ENCODE data around the gene PCDH9.

Gene PCDH9

GRCh38 chr13:67225252-67226159, 4.6 kb downstream of the PCDH9 start:
- DNase-seq, result no peak

GRCh38 chr13:67224148-67224846, 5.8 kb downstream of the PCDH9 start:
- peak; percentile 93 for DNase-seq

DNA sequence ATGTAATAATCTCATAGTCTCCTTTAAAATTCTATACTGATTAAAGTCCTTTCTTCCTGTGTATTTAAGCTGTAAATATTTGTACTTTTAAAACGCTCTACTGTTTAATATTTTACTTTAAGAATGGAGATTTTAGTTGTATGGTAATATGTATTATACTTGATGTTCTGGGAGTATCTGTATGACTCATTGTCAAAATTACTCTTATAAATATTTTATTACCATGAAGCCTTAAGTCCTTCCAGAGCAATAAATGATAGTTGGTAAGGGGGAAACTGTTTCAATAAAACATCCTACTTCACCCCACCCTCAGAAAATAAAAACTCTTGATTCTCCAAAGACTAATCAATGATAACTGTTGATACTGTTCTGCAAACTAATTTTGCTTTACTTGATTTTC, 6.4 kb downstream of the PCDH9 start:
- no peak for DNase-seq

- peak; percentile 71 for DNase-seq
Measured at GRCh38 chr13:67223024-67223423, 7.1 kb downstream of the PCDH9 start.

- peak; percentile 72 for DNase-seq
Measured at GRCh38 chr13:67221630-67222226, 8.4 kb downstream of the PCDH9 start.

DNA sequence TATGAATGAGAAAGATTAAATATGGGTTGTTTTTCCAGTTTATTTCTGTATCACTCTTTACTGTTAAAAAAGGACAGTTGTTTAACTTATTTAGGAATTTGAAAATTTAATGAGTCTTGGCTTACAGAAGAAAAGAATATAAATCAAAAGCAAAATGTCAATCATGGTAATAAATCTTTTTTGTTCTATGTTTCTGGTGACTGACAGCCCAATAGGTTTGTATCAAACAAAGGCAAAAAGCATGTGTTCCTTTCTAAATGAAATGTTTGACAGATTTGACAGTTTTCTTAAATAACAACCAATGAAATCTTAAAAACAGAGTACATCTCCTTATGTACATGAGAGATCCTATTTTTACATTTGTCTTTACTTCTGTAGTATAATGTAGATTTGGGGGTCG, 11.0 kb downstream of the PCDH9 start:
- DNase-seq, result no peak

GRCh38 chr13:67217880-67218279, 12.3 kb downstream of the PCDH9 start:
- DNase-seq, result no peak

DNA sequence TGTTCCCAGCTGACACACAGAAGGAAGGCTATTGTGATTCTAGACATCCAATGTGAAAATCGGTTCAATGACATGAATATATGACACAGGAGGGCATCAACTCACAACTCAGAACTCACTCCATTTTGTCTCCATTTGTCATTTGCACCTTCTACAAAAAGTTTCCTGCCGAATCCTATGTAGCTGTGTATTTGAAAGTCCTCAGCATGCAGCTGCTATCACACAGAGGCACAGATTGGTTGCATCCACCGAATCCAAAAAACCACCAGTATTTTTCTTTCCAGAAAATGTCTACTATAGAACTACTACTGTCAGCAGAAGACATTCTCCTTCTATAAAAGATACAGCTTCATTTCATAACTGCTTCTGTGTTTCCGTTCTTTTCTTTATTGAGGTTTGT, 13.3 kb downstream of the PCDH9 start:
- no peak for DNase-seq

GRCh38 chr13:67210208-67210607, 19.9 kb downstream of the PCDH9 start:
- no peak for DNase-seq

- DNase-seq, result no peak
Measured at GRCh38 chr13:67208552-67208951, 21.6 kb downstream of the PCDH9 start.

DNA sequence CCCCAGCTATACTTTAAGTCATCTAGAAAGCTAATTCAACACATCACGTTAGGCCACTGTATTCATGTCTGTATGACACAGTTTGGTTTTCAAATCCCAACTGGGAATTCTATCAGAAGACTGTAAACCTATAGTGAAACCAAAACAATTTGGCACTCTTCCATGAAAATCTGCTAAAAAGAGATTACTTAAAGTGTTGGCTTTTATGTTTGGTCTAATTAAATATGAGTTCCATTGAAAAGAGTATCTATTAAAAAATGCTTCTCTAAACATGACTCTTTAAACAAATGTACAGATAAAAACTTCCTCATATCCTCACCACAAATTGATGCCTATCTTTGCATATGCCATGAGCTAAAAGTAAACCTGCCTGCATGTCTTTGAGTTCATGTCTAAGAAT, 25.4 kb downstream of the PCDH9 start:
- DNase-seq, result peak; percentile 51

DNA sequence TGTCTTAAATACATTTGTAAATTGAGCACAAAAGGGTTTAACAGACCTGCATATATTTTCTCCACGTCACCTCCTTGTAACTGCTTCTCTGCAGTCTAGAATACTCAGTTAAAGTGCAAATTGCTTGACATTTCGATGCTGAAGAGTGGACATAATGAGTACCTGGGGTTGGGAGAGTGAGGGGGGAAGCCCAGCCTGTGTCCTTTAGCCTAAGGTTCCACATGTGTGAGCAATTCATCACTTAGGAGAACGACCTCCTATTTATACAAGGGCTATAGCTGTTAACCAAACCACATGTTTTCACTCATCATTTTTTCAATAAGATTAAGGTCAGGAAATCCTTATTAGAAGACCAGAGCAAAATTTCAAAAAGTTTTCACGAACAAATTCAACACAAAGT, 29.5 kb downstream of the PCDH9 start:
- no peak for DNase-seq

GRCh38 chr13:67200183-67200582, 30.0 kb downstream of the PCDH9 start:
- no peak for DNase-seq

DNA sequence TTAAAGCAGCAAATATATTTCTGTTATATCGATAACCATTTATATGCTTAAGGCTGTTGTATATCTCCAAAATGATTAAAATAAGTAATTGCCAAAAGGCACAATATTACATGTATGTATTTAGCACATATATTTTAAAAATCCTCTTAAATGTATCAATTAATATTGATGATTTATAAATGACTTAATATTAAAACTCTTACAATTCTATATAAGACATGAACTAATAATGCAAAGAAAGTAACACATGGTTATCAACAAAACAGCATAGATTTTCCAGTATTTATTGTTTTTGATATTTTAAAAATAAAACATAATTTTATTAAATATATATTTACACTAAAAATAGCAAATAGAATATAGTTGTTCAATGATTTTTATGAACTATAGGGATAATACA, 32.4 kb downstream of the PCDH9 start:
- DNase-seq, result no peak

GRCh38 chr13:67193979-67194378, 36.2 kb downstream of the PCDH9 start:
- DNase-seq, result no peak

- no peak for DNase-seq
Measured at GRCh38 chr13:67192751-67193150, 37.4 kb downstream of the PCDH9 start.

GRCh38 chr13:67186995-67187569, 43.1 kb downstream of the PCDH9 start:
- DNase-seq, result no peak

DNA sequence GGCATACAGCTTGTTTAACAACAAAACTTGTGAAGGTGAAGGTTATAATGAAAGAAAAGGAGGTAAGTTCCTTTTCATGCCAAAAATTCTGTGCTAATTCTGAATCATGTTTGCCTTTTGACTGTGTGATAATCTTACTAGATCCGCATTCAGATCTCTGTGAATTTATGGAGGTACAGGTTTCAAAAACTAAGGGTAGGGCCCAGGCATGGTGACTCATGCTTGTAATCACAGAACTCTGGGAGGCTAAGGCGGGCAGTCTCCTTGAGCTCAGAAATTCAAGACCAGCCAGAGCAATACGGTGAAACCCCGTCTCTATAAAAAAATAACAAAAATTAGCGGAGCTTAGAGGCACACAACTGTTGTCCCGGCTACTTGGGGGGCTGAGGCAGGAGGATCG, 45.9 kb downstream of the PCDH9 start:
- DNase-seq, result no peak

DNA sequence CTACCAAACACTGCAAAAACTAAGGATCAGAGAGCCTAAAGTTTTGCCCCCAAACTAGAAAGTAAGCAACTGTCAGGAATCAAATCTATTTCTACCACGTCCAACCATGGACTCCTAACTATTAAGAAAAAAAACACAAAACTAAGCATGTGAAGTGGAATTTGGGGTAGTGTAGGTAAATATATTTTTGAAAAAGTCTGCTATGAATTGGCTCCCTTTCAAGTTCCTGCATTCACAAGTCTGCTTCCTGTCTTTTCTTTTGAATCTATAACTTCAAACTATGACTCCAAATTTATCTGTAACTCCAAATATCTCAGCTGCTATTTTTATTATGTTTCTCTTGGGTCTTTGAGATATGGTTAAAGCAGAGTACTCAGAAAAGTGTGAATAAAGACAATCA, 47.0 kb downstream of the PCDH9 start:
- DNase-seq, result no peak

GRCh38 chr13:67175836-67176459, 54.2 kb downstream of the PCDH9 start:
- no peak for DNase-seq

GRCh38 chr13:67168384-67168783, 61.8 kb downstream of the PCDH9 start:
- no peak for DNase-seq

DNA sequence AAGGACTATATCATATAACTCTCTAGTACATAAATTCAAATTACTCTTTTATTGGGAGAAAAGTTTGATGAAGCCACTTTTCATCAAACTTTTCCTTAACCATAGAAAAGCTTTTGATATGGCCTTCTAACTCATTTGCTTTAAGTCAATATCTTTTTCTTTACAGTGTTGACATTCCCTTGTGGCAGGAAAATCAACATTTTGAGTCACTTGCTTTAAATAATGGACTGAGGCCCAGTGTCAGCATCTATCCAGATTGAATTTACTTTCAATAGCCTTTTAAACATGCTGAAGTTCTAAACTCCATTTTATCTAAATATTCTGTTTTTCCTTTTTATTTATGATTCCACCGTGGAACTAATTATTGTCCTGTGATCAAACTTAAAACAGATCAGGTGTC, 62.7 kb downstream of the PCDH9 start:
- DNase-seq, result no peak

DNA sequence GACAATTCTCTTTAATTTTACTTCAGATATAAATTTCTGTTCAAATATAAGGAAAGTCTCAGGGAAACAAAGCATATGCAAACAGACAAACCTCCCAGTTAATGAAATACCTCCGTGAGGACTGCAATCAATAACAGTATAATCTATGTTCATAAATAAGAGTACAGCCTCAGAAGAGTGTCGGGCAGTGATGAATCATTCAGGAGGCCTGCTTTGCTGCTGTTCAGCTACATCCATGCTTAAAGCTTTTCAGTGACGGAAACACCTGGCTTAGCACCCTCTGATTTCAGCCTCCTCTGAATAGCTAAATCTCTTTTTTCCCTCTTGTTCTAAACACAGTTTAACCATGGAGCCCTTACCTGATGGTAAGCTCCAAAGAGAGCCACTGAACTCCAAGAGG, 69.0 kb downstream of the PCDH9 start:
- no peak for DNase-seq

Measured in OCI-M1 (cell line).